8988T (cell line): ENCODE data around the gene CDH5.

ENCODE experiments used
- DNase-seq: peaks from one replicate; pipeline ENCODE4 v3.0.0; 2011

The CDH5 gene

DNA sequence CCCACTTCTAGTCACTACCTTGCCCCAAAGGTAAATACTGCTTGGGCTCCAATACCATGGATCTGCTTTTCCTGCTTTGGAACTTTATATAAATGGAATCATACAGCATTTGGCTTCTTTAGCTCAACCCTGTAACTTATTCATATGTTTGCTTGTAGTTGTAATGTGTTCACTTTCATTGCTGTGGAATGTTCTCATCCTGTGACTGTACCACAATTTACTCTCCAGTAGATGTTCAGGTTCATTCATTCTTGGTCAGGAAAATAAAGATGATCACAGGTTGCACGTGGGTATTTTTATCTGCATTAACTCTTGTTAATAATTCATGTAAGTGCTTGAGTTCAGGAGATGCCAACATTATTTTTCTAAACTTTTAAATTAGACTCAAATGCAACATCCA lies 53.9 kb downstream of the CDH5 start:
- no peak for DNase-seq

- no peak for DNase-seq
Measured at GRCh38 chr16:66421891-66422290, 55.4 kb downstream of the CDH5 start.

GRCh38 chr16:66422366-66422765 lies 55.9 kb downstream of the CDH5 start:
- DNase-seq = no peak

DNA sequence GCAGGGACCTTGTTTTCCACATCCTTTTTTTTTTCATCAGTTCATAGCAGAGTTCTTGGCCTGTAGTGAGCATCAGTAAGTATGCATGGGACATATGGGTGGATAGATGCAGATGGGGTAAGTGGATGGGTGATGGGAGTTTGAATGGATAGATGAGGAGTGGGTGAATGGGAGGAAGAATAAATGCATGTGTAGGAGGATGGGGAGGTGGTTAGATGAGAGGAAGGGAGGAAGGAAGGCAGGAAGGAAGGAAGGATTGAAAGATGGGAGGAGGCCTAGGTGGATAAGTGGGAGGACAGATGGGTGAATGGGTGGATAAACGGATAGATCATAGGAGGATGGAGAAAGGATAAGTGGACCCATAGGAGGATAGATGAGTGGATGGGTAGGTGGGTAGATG lies 56.7 kb downstream of the CDH5 start:
- DNase-seq = no peak

GRCh38 chr16:66425651-66426050 lies 59.2 kb downstream of the CDH5 start:
- DNase-seq = no peak

- DNase-seq = no peak
Measured at GRCh38 chr16:66426112-66427035, 59.9 kb downstream of the CDH5 start.

GRCh38 chr16:66427036-66427860 lies 60.8 kb downstream of the CDH5 start, which contains the start of gene BEAN1:
BEAN1 (plus strand) TSS chr16:66427295; CDS start chr16:66437677, 10,382 bp downstream.
- peak; percentile 86 for DNase-seq

DNA sequence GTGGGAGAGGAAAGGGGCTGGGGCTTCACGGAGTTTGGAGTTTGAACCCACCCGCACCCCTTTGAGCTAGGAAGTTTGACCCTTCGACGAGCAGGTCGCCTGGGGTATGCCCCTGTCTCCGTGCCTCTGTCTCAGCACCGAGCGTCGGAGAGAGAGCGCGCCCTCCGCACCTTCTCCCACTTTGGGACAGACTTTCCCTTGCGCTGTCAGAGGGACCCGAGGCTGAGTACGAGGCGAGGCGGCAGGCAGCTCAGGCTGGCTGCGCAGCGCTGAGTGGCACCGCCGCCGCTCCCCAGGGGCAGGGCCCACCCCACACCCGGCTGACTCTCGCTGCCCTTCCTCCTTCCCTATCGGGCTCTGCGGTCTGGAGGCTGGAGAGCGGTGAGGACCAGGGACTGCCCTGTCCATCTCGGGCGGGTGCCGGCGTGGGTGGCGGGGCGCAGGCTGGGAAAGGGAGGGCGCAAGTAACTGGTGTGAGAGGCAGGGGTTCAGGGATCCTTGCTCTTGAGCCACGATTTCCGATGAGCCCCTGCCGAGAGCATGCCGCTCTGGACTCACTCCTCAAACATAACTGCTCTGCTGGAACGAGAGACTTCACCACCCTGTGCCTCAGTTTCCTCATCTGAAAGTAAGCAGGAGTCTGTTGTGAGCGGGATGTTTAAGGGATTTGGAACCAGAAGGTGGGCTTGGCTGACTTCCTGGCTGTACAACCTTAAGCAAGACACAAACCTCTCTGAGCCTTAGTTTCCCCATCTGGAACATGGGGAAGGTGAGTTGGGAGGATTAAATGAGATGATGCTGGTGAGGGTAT lies 61.6 kb downstream of the CDH5 start:
- DNase-seq = no peak

- DNase-seq = no peak
Measured at GRCh38 chr16:66428682-66429251, 62.3 kb downstream of the CDH5 start.

DNA sequence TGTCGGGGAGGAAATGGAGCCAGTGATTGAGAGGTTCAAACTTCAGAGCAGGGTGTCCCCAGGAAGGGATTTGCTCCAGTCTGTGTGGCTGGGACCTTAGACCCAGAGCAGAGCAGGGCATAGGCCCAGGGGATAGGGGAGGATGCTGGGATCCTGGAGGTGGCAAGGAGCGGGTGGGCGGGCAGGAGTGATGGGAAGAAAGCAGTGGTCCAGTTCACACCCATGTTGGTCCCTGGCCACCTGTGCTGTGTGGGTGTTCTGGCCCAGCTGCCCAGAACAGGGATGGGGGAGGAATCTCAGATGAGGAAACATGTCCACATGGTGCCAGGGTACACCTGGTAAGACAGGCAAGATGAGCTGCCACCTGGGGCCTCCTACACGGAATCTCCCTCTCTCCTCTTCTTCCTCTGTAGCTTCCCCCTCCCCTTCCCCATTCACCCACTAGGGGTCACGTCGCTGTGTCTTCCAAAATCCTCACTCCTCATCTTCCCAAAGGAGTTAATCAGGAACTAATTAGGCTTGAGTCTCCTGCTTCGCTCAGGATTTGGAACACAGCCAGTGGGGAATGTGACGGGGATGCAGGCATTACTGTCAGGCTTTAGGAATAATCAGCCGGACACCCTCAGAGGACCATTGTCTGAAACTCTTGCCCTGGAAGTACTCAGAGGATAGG lies 62.9 kb downstream of the CDH5 start:
- peak; percentile 57 for DNase-seq

GRCh38 chr16:66430214-66430613 lies 63.7 kb downstream of the CDH5 start:
- DNase-seq = no peak

DNA sequence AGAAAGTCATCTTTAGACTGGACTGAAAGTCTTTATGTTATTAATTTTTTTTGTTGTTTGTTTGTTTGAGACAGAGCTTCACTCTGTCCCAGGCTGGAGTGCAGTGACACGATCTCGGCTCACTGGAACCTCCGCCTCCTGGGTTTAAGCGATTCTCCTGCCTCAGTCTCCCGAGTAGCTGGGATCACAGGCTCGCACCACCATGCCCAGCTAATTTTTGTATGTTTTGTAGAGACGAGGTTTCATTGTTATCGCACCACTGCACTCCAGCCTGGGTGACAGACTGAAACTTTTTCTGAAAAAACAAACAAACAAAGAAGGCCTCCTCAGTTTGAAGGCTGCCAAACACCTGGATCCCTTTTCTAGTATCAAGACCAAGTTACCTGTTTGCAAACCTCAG lies 65.3 kb downstream of the CDH5 start:
- no peak for DNase-seq

DNA sequence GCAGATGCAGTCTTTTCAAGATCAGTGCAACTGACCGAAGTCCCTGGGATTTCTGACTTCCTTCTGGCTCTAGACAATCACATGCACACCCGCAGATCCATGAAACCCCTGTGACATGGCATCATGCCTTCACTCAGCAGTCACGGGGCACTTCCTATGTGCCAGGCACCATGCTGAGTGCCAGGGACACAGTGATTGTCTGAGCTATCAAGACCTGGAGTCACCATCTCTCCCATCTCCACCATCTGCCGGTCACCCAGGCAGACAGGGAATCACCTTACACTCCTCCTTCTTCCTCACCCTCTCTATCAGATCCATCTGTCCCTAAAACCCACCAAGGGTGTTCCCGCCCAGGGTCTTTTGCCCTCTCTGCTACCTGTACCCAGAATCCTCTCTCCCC lies 65.9 kb downstream of the CDH5 start:
- no peak for DNase-seq

- no peak for DNase-seq
Measured at GRCh38 chr16:66434619-66435430, 68.3 kb downstream of the CDH5 start.

- no peak for DNase-seq
Measured at GRCh38 chr16:66435896-66436295, 69.4 kb downstream of the CDH5 start.

DNA sequence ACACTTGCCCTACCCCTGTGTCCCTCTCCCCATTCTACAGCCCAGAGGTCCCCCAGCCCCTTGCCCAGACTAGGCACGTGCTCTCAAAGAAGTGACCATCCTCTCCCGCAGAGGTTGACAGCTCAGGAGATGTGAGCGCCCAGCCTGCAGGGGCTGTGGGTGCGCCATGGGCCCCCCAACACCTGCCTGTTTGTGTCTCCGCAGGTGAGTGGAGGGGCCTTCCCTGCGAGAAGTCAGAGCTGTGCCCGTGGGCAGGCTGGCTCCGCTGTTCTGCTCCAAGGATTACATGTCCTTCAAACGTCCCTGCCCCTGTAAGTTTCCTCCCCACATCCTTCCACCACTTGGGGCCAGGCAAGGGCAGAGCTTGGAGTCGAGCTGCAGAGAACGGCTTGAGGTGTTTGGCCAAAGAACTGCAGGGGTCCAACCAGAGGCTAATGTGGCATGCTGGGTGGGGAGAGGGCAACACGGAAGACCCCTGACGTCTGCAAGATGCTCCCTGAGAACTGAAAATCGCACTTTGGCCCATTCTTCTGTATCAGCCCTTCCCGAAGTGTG lies 71.0 kb downstream of the CDH5 start:
- DNase-seq = no peak

- DNase-seq = no peak
Measured at GRCh38 chr16:66438536-66438935, 72.0 kb downstream of the CDH5 start.

- no peak for DNase-seq
Measured at GRCh38 chr16:66439051-66439730, 72.7 kb downstream of the CDH5 start.

DNA sequence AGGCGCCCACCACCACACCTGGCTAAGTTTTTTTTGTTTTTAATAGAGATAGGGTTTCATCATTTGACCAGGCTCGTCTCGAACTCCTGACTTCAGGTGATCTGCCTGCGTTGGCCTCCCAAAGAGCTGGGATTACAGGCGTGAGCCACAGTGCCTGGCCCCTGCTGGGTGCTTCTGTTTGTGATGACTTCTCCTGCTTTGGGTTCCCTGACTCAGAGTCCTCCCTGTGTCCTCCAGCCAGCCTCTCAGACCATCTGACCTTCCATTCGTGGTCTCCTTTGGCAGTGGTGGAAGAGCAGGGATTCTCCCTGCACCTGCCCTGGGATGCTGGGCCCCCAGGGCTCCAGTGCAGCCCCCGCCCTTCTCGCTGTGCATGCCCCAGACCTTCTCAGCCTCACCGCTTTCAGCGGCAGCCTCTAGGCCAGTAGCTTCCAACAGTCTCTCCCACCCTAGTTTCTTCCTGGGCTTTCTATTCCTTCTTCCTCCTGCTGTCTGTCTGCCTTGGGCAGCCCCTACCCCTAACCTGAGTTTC lies 73.8 kb downstream of the CDH5 start:
- DNase-seq = no peak

- DNase-seq = no peak
Measured at GRCh38 chr16:66440970-66441369, 74.5 kb downstream of the CDH5 start.
